H1 (cell line): ENCODE measurements around the gene MVD. TPM values are rescaled to one million over a fixed set of nuclear protein-coding genes. Genes with fewer than 3 reads are reported as not detected.

Experiments used
- CTCF ChIA-PET: fragments of 300-600 bp; sonication (Branson Sonifier 250); formaldehyde crosslinking; loops from one replicate; lab custom pipeline; 2021; ENCODE audit not compliant: partially characterized antibody; lab: Charles Lee
- POLR2A ChIA-PET: fragments of 300-600 bp; sonication (Branson Sonifier 250); formaldehyde crosslinking; loops from one replicate; lab custom pipeline; 2021; ENCODE audit warnings: inconsistent platforms; ENCODE audit not compliant: partially characterized antibody; lab: Charles Lee
- DNase-seq, 2 experiments: peaks; one replicate each; pipeline versions ENCODE4 v3.0.0 to v3.0.0-alpha.2; 2010 to 2022; ENCODE audit warnings: low spot score in 2 of 2, low read depth in 1 of 2, mixed read lengths in 1 of 2
- FAIRE-seq: peaks from 2 replicates; lab custom pipeline; 2011; peaks lifted over from hg19 to GRCh38; lab: Jason Lieb, UNC
- H2AFZ ChIP-seq: 2 replicates; pipeline ENCODE4 v1.8.1; 2012; ENCODE audit warnings: low read length, inconsistent platforms
- H2AK5ac ChIP-seq: 2 replicates; pipeline ENCODE4 v1.6.1; 2013; ENCODE audit warnings: low read depth, low read length
- H2BK120ac ChIP-seq: replicated peaks from 2 replicates; pipeline ENCODE3; 2013; ENCODE audit warnings: low read depth, low read length, inconsistent platforms
- H2BK12ac ChIP-seq: 2 replicates; pipeline ENCODE4 v1.6.1; 2013; ENCODE audit warnings: low read depth, low read length
- H2BK15ac ChIP-seq: 2 replicates; pipeline ENCODE4 v1.6.1; 2013; ENCODE audit warnings: low read length
- H2BK20ac ChIP-seq: 2 replicates; pipeline ENCODE4 v1.6.1; 2013; ENCODE audit warnings: low read length
- H2BK5ac ChIP-seq: 2 replicates; pipeline ENCODE4 v1.6.1; 2013; ENCODE audit warnings: low read depth, low read length
- H3K14ac ChIP-seq: 2 replicates; pipeline ENCODE4 v1.6.1; 2013; ENCODE audit warnings: inconsistent platforms; ENCODE audit not compliant: insufficient read length
- H3K18ac ChIP-seq: 2 replicates; pipeline ENCODE4 v1.6.1; 2013; ENCODE audit warnings: low read length; ENCODE audit errors: extremely low read depth
- H3K23ac ChIP-seq: 2 replicates; pipeline ENCODE4 v1.6.1; 2013; ENCODE audit warnings: inconsistent platforms; ENCODE audit not compliant: insufficient read length
- H3K23me2 ChIP-seq: 2 replicates; pipeline ENCODE4 v1.6.1; 2013; ENCODE audit warnings: low read depth, low read length
- H3K27ac ChIP-seq: 2 replicates; pipeline ENCODE4 v1.6.1; 2011; ENCODE audit warnings: low read depth, low read length, inconsistent platforms
- H3K27me3 ChIP-seq, 4 experiments: replicated peaks in 1 of 4; 1 replicate in 1 of 4; 2 replicates in 3 of 4; pipeline versions ENCODE4 v1.6.1 to v1.8.1; 2011 to 2013; ENCODE audit warnings: low read length in 3 of 4, mild to moderate bottlenecking in 3 of 4, inconsistent platforms in 2 of 4, mixed read lengths in 2 of 4, moderate library complexity in 1 of 4; ENCODE audit not compliant: control insufficient read depth in 3 of 4, insufficient read depth in 3 of 4; ENCODE audit errors: extremely low read depth in 1 of 4
- H3K36me3 ChIP-seq, 4 experiments: 2 replicates each; pipeline versions ENCODE4 v1.6.1 to v1.8.1; 2011 to 2013; ENCODE audit warnings: mild to moderate bottlenecking in 4 of 4, low read length in 3 of 4, moderate library complexity in 2 of 4, control low read depth in 1 of 4, inconsistent platforms in 1 of 4; ENCODE audit not compliant: insufficient read depth in 4 of 4, control insufficient read depth in 2 of 4
- H3K4ac ChIP-seq: replicated peaks from 2 replicates; pipeline ENCODE3; 2013; ENCODE audit warnings: low read length, low read depth, mixed read lengths, inconsistent platforms; ENCODE audit not compliant: insufficient read length
- H3K4me1 ChIP-seq, 4 experiments: replicated peaks in 1 of 4; 1 replicate in 1 of 4; 2 replicates in 3 of 4; pipeline versions ENCODE4 v1.6.1 to v1.8.1; 2011 to 2013; ENCODE audit warnings: low read length in 3 of 4, inconsistent platforms in 2 of 4, mixed read lengths in 1 of 4; ENCODE audit not compliant: insufficient read depth in 4 of 4, control insufficient read depth in 3 of 4
- H3K4me2 ChIP-seq, 2 experiments: 2 replicates each; pipeline versions ENCODE4 v1.6.1 to v1.8.1; 2011 to 2013; ENCODE audit warnings: low read depth in 2 of 2, low read length in 2 of 2, control low read depth in 1 of 2, inconsistent platforms in 1 of 2, mild to moderate bottlenecking in 1 of 2; ENCODE audit not compliant: insufficient read depth in 1 of 2
- H3K4me3 ChIP-seq, 4 experiments: fragments of 200-600, 300-600 bp in 1 of 4; sonication (generic), shearing (Covaris generic), sonication (Bioruptor Twin) in 1 of 4; 2 replicates each; pipeline versions ENCODE4 v1.5.1 to v1.8.1; 2011 to 2016; ENCODE audit warnings: low read length in 4 of 4, low read depth in 3 of 4, control low read depth in 2 of 4, inconsistent platforms in 2 of 4, mild to moderate bottlenecking in 2 of 4, mixed read lengths in 1 of 4, moderate library complexity in 1 of 4; ENCODE audit not compliant: insufficient read depth in 2 of 4; ENCODE audit errors: extremely low read depth in 1 of 4
- H3K56ac ChIP-seq: replicated peaks from 2 replicates; pipeline ENCODE3; 2013; ENCODE audit warnings: low read depth, mild to moderate bottlenecking, mixed read lengths, low read length, inconsistent platforms; ENCODE audit not compliant: insufficient read length
- H3K79me1 ChIP-seq: 2 replicates; pipeline ENCODE4 v1.6.1; 2013; ENCODE audit warnings: low read depth, low read length, control low read depth
- H3K79me2 ChIP-seq, 2 experiments: 2 replicates each; pipeline versions ENCODE4 v1.6.1 to v1.8.1; 2012 to 2013; ENCODE audit warnings: low read length in 2 of 2, mild to moderate bottlenecking in 2 of 2, inconsistent platforms in 1 of 2; ENCODE audit not compliant: insufficient read depth in 2 of 2, control insufficient read depth in 1 of 2
- H3K9ac ChIP-seq, 4 experiments: replicated peaks in 1 of 4; 1 replicate in 1 of 4; 2 replicates in 3 of 4; pipeline versions ENCODE4 v1.6.1 to v1.8.1; 2011 to 2013; ENCODE audit warnings: low read depth in 3 of 4, low read length in 3 of 4, control low read depth in 2 of 4, mild to moderate bottlenecking in 2 of 4, moderate library complexity in 2 of 4, inconsistent platforms in 1 of 4; ENCODE audit errors: extremely low read depth in 1 of 4
- H3K9me3 ChIP-seq, 2 experiments: 2 replicates each; pipeline versions ENCODE4 v1.6.1 to v1.8.1; 2012 to 2013; ENCODE audit warnings: mild to moderate bottlenecking in 2 of 2, moderate library complexity in 2 of 2, control low read depth in 1 of 2, inconsistent platforms in 1 of 2, low read depth in 1 of 2, low read length in 1 of 2, mixed read lengths in 1 of 2; ENCODE audit not compliant: insufficient read depth in 2 of 2
- H4K20me1 ChIP-seq, 2 experiments: replicated peaks in 1 of 2; 2 replicates each; pipeline versions ENCODE3 to v1.8.1; 2011 to 2013; ENCODE audit warnings: inconsistent platforms in 2 of 2, low read length in 2 of 2, mild to moderate bottlenecking in 1 of 2; ENCODE audit not compliant: insufficient read depth in 2 of 2, control insufficient read depth in 1 of 2
- H4K5ac ChIP-seq: 2 replicates; pipeline ENCODE4 v1.6.1; 2013; ENCODE audit warnings: low read length, low read depth, mixed read lengths, inconsistent platforms; ENCODE audit not compliant: insufficient read length
- H4K8ac ChIP-seq: 2 replicates; pipeline ENCODE4 v1.8.0; 2013; ENCODE audit warnings: mild to moderate bottlenecking, moderate library complexity, low read length, inconsistent platforms; ENCODE audit not compliant: insufficient read depth; ENCODE audit errors: extremely low read depth
- H4K91ac ChIP-seq: replicated peaks from 2 replicates; pipeline ENCODE3; 2013; ENCODE audit warnings: low read length, mixed read lengths, inconsistent platforms; ENCODE audit not compliant: insufficient read length
- BCL11A ChIP-seq, 2 experiments: IDR thresholded peaks; one replicate each; pipeline ENCODE4 v1.6.1; 2011; ENCODE audit warnings: low read depth in 2 of 2, low read length in 2 of 2, mild to moderate bottlenecking in 2 of 2
- JUN ChIP-seq: IDR thresholded peaks from 2 replicates; pipeline ENCODE4 v1.6.1; 2011; ENCODE audit warnings: low read depth, mild to moderate bottlenecking, improper control_type of control experiment, low read length
- RFX5 ChIP-seq: IDR thresholded peaks from 2 replicates; pipeline ENCODE4 v1.6.1; 2011; ENCODE audit warnings: low read depth, low read length, improper control_type of control experiment, borderline replicate concordance
- SP2 ChIP-seq: IDR thresholded peaks from 2 replicates; pipeline ENCODE4 v1.6.1; 2012; ENCODE audit warnings: mild to moderate bottlenecking, low read length, inconsistent platforms
- SP4 ChIP-seq: IDR thresholded peaks from 2 replicates; pipeline ENCODE4 v1.6.1; 2012; ENCODE audit warnings: low read length, inconsistent platforms
- SRF ChIP-seq: IDR thresholded peaks from 2 replicates; pipeline ENCODE4 v1.6.1; 2011; ENCODE audit warnings: mild to moderate bottlenecking, low read depth, low read length, moderate library complexity
- YY1 ChIP-seq: IDR thresholded peaks from 2 replicates; pipeline ENCODE4 v1.6.1; 2011; ENCODE audit warnings: low read depth, mild to moderate bottlenecking, low read length
- WGBS, 2 experiments: shearing (Covaris generic) in 1 of 2; methylation state at CpG; one replicate each; pipeline versions ENCODE4 v1.1.6 to v1.1.7; 2013 to 2015; ENCODE audit warnings: low lambda C conversion rate in 2 of 2, mixed read lengths in 2 of 2, inconsistent platforms in 1 of 2, low coverage in 1 of 2, missing lambda C conversion rate in 1 of 2; ENCODE audit not compliant: insufficient replicate concordance in 2 of 2, insufficient coverage in 1 of 2, insufficient read length in 1 of 2; ENCODE audit errors: extremely low coverage in 1 of 2, missing lambda C conversion rate in 1 of 2; 5-methylcytosine and 5-hydroxymethylcytosine counted together
- polyA plus RNA-seq, 7 experiments: library from polyadenylated mRNA; depleted of rRNA in 3 of 7; stranded (reverse) in 5 of 7; unstranded in 2 of 7; fragments of >200 nt in 5 of 7; fragments of 200-250 nt in 2 of 7; gene quantifications; 1 replicate in 5 of 7; 2 replicates in 1 of 7; 4 replicates in 1 of 7; pipeline versions ENCODE4 v1.2.1 to v1.2.3, GENCODE V29; 2011 to 2013; ENCODE audit warnings: missing spikeins in 2 of 7, mixed read lengths in 2 of 7
- total RNA-seq: library from RNA; stranded (reverse); fragmentation: NEBNext Ultra II Directional; extraction: Animal tissue kit (Norgen Biotek cat#: 25700); gene quantifications from 2 replicates; pipeline ENCODE4 v1.2.1, GENCODE V29; 2021

Gene MVD
- total and polyA plus RNA-seq, 2 of the 8 experiments (the other 6 are each of a cell fraction or from before 2014, with no cell fraction given) = 47.2 to 77.3 TPM

DNA sequence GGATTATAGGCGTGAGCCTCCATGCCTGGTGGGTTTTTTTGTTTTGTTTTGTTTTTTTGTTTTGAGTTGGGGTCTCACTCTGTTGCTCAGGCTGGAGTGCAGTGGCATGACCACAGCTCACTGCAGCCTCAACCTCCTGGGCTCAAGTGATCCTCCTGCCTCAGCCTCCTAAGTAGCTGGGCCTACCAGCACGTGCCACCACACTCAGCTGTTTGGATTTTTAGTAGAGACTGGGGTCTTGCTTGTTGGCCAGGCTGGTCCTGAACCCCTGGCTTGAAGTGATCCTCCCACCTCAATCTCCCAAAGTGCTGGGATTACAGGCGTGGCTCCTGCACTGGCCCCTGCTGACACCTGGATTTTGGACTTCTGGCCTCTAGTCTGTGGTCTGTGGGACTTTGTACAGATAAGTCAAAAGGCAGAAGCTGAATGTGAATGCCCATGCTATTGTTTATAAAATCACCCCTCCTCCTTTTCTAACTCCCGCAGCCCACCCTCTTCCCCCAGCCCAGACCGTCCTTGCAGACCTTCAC is 17.7 kb upstream of the MVD start:
- H2AK5ac ChIP-seq = no peak overlapping the region
- no peak overlapping the region for H3K4ac ChIP-seq
- DNase-seq (no peak), FAIRE-seq (no peak)
- no peak overlapping the region for H3K9ac ChIP-seq
- H4K5ac ChIP-seq = no peak overlapping the region
- H3K36me3 ChIP-seq = no peaks in the 10 kb centered on the region
- H4K20me1 ChIP-seq = peaks cover 0 to 2% of the 10 kb centered on the region in 2 experiments
- POLR2A ChIA-PET = interaction anchor here (1.1 to 2.7 kb wide), 3 partner anchors 8 to 18 kb away, joined by 3 to 9 read pairs (median 3); partner anchors contain the start of gene MVD
- H2BK120ac ChIP-seq = no peak overlapping the region
- peaks cover 0 to 5% (median 1%) of the 10 kb centered on the region in 4 experiments; a peak in 2 of 7 replicates for H3K4me1 ChIP-seq
- H2AFZ ChIP-seq = no peak overlapping the region
- peaks cover 6% of the 10 kb centered on the region; the same call in 1 of the 2 replicates for H3K23me2 ChIP-seq
- H4K8ac ChIP-seq = no peak overlapping the region
- no peak overlapping the region for H3K18ac ChIP-seq
- no peak overlapping the region for H2BK12ac ChIP-seq
- no peaks in the 10 kb centered on the region for H3K79me2 ChIP-seq
- no peak overlapping the region for H3K56ac ChIP-seq
- H3K9me3 ChIP-seq = no peaks in the 10 kb centered on the region
- CTCF ChIA-PET = interaction anchor here (0.6 to 2.8 kb wide), 15 partner anchors 9 to 1725 kb away, joined by 3 to 33 read pairs (median 4); partner anchors contain the start of gene MVD
- H3K27ac ChIP-seq = no peak overlapping the region
- H2BK20ac ChIP-seq = 0 out of 2 replicates have a peak overlapping the region, but pooled peaks have one; percentile 48
- no peak overlapping the region for H4K91ac ChIP-seq
- WGBS, 2 experiments = 89% methylated on average over 5 of the region's 5 CpGs; no CpG with 5 or more reads in 1 of the 2 experiments
- TF ChIP-seq YY1 (no peak), JUN (no peak), SRF (no peak), SP2 (no peak), RFX5 (no peak), SP4 (no peak), BCL11A (IDR thresholded peaks at IDR 0.05; ENCODE audit: low read depth in 2 of 2, low read length in 2 of 2) (no peak)
- H3K4me2 ChIP-seq = no peak overlapping the region
- H2BK5ac ChIP-seq = no peak overlapping the region
- H3K27me3 ChIP-seq = peaks cover 0 to 2% (median 0%) of the 10 kb centered on the region in 4 experiments; a peak in 1 of 7 replicates
- no peak overlapping the region for H3K14ac ChIP-seq
- H3K4me3 ChIP-seq = no peak overlapping the region
- H2BK15ac ChIP-seq = no peak overlapping the region
- no peak overlapping the region for H3K23ac ChIP-seq
- no peaks in the 10 kb centered on the region for H3K79me1 ChIP-seq
